ENCODE measurements around the gene GYS2. TPM values are rescaled to one million over a fixed set of nuclear protein-coding genes. Genes with fewer than 3 reads are reported as not detected.

GYS2 gene
- total RNA-seq, 1 experiment from 2014 or later: not detected

DNA sequence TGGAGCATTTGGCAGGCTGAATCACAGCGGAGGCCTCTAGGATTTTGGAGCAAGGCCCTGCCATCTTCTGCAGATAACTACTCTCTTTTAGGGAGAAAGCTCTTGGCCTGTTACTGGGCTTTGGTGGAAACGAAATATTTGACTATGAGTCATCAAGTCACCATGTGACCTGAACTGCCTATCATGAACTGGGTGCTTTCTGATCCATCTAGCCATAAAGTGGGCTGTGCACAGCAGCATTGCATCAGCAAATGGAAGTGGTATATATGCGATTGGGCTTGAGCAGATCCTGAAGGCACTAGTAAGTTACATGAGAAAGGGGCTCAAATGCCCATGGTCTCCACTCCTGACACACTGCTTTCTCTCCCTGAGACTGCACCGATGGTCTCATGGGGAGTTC lies 21.1 kb downstream of the GYS2 start:
- Histone ChIP-seq H2AFZ (ENCODE audit: low read length) (no peak overlapping the region), H3K4me1 (ENCODE audit: insufficient read depth, low read length) (no peaks in the 10 kb centered on the region), H3K9ac (ENCODE audit: low read length) (no peak overlapping the region), H4K20me1 (ENCODE audit: low read length) (no peaks in the 10 kb centered on the region), H3K4me2 (ENCODE audit: low read length) (no peak overlapping the region), H3F3A (ENCODE audit: low read length, unreplicated experiment) (no peaks in the 10 kb centered on the region), H3K27me3 (ENCODE audit: low read length) (peaks cover 14% of the 10 kb centered on the region), H3K79me2 (ENCODE audit: low read length) (no peaks in the 10 kb centered on the region), H3K9me2 (replicated peaks; ENCODE audit: low read length) (no peaks in the 10 kb centered on the region), H3K27ac (ENCODE audit: low read length) (no peak overlapping the region), H3K4me3 (ENCODE audit: low read length) (no peak overlapping the region), H3K36me3 (ENCODE audit: low read depth, low read length) (no peaks in the 10 kb centered on the region), H3K9me3 (ENCODE audit: low read length) (no peaks in the 10 kb centered on the region)
- intact Hi-C loops (cut with micrococcal nuclease): no loop called here
- ChIA-PET POLR2A (ENCODE audit: unreplicated experiment) (no interaction called here), CTCF (no interaction called here)
- DNase-seq (no peak), ATAC-seq (no peak)
- BruUV-seq (replicated peaks): no TSS peak
- TF ChIP-seq EZH2phosphoT487 (IDR thresholded peaks at IDR 0.05; ENCODE audit: borderline replicate concordance, low read length) (no peak), EZH2 (IDR thresholded peaks at IDR 0.05; ENCODE audit: low read length, unreplicated experiment) (no peak)
- TF ChIP-seq, protein P1, sequence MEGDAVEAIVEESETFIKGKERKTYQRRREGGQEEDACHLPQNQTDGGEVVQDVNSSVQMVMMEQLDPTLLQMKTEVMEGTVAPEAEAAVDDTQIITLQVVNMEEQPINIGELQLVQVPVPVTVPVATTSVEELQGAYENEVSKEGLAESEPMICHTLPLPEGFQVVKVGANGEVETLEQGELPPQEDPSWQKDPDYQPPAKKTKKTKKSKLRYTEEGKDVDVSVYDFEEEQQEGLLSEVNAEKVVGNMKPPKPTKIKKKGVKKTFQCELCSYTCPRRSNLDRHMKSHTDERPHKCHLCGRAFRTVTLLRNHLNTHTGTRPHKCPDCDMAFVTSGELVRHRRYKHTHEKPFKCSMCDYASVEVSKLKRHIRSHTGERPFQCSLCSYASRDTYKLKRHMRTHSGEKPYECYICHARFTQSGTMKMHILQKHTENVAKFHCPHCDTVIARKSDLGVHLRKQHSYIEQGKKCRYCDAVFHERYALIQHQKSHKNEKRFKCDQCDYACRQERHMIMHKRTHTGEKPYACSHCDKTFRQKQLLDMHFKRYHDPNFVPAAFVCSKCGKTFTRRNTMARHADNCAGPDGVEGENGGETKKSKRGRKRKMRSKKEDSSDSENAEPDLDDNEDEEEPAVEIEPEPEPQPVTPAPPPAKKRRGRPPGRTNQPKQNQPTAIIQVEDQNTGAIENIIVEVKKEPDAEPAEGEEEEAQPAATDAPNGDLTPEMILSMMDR (conservative IDR thresholded peaks at IDR 0.05; ENCODE audit: low read depth, low read length): no peak

DNA sequence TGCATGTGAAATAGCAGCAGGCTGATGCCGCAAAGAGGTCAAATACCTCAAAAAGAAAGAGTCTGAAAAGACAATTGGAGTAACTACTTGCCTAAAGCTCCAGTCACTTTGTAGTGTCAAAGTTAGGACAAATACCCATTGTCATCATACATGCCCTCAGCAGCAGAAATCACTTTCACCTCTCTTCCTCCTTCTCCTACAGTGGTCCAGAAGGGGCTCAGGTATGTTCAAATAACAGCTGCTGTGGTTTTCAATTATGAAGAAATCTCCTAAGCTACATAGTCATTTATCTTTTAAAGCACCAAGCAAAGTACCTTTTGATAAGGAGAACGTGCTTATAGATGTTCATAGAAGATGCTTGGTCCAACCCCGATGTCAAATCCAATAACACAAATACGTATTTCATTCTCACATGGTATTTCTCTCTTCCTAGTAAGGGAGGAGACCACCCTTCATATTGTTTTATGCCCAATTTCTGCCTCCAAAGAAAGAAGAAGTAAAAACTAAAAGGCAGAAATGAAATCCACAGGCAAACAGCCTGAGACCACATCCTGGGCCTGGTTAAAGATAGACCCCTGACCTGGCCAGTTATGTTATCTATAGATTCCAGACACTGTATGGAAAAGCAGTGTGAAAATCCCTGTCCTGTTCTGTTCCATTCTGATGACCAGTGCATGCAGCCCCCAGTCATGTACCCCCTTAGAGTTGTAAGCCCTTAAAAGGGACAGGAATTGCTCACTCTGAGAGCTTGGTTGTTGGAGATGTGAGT lies 23.7 kb downstream of the GYS2 start:
- no peak overlapping the region for H3K4me3 ChIP-seq (ENCODE audit: low read length)
- TF ChIP-seq EZH2phosphoT487 (IDR thresholded peaks at IDR 0.05; ENCODE audit: borderline replicate concordance, low read length) (no peak), EZH2 (IDR thresholded peaks at IDR 0.05; ENCODE audit: low read length, unreplicated experiment) (no peak)
- TF ChIP-seq, protein P1 (conservative IDR thresholded peaks at IDR 0.05; ENCODE audit: low read depth, low read length): no peak
- H3K9me2 ChIP-seq (replicated peaks; ENCODE audit: low read length): no peaks in the 10 kb centered on the region
- no peaks in the 10 kb centered on the region for H3K9me3 ChIP-seq (ENCODE audit: low read length)
- BruUV-seq (replicated peaks): no TSS peak
- no peak overlapping the region for H2AFZ ChIP-seq (ENCODE audit: low read length)
- DNase-seq (no peak), ATAC-seq (no peak)
- ChIA-PET CTCF (no interaction called here), POLR2A (ENCODE audit: unreplicated experiment) (no interaction called here)
- intact Hi-C loops (cut with micrococcal nuclease): no loop called here
- H3K9ac ChIP-seq (ENCODE audit: low read length): no peak overlapping the region
- no peaks in the 10 kb centered on the region for H3K79me2 ChIP-seq (ENCODE audit: low read length)
- H3K27ac ChIP-seq (ENCODE audit: low read length): no peak overlapping the region
- no peaks in the 10 kb centered on the region for H4K20me1 ChIP-seq (ENCODE audit: low read length)
- H3K4me1 ChIP-seq (ENCODE audit: insufficient read depth, low read length): no peaks in the 10 kb centered on the region
- no peaks in the 10 kb centered on the region for H3K36me3 ChIP-seq (ENCODE audit: low read depth, low read length)
- H3F3A ChIP-seq (ENCODE audit: low read length, unreplicated experiment): no peaks in the 10 kb centered on the region
- no peak overlapping the region for H3K4me2 ChIP-seq (ENCODE audit: low read length)
- peaks cover 26% of the 10 kb centered on the region for H3K27me3 ChIP-seq (ENCODE audit: low read length)

DNA sequence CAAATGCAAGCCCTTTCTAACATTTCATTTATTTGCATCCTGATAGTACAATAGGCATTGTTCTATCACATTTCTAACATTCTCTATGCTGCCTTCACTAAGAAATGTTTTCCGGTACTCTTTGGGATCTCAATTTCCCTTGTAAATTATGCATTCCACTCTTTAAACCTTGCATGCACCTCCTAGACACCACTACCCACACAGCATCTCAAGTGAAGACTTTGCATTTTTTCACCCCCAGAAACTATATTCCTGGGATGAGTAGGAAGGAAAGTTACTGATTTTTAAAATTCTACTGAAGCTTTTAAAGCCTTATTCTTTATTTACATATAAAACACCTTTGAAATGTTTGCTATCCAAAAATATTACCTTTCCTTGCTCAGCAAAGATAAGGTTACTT lies 27.1 kb downstream of the GYS2 start:
- Histone ChIP-seq H2AFZ (ENCODE audit: low read length) (no peak overlapping the region), H3K4me2 (ENCODE audit: low read length) (no peak overlapping the region), H3K9me2 (replicated peaks; ENCODE audit: low read length) (no peaks in the 10 kb centered on the region), H3K36me3 (ENCODE audit: low read depth, low read length) (no peaks in the 10 kb centered on the region), H3K79me2 (ENCODE audit: low read length) (no peaks in the 10 kb centered on the region), H3K9me3 (ENCODE audit: low read length) (no peaks in the 10 kb centered on the region), H4K20me1 (ENCODE audit: low read length) (no peaks in the 10 kb centered on the region), H3K4me3 (ENCODE audit: low read length) (no peak overlapping the region), H3K27me3 (ENCODE audit: low read length) (peaks cover 31% of the 10 kb centered on the region), H3F3A (ENCODE audit: low read length, unreplicated experiment) (no peaks in the 10 kb centered on the region), H3K27ac (ENCODE audit: low read length) (no peak overlapping the region), H3K4me1 (ENCODE audit: insufficient read depth, low read length) (no peaks in the 10 kb centered on the region), H3K9ac (ENCODE audit: low read length) (no peak overlapping the region)
- no TSS peak for BruUV-seq (replicated peaks)
- ChIA-PET POLR2A (ENCODE audit: unreplicated experiment) (no interaction called here), CTCF (no interaction called here)
- ATAC-seq: no peak
- intact Hi-C loops (cut with micrococcal nuclease): no loop called here
- no peak for TF ChIP-seq EZH2 (IDR thresholded peaks at IDR 0.05; ENCODE audit: low read length, unreplicated experiment)
- TF ChIP-seq EZH2phosphoT487 (IDR thresholded peaks at IDR 0.05; ENCODE audit: borderline replicate concordance, low read length): no peak
- TF ChIP-seq, protein P1 (conservative IDR thresholded peaks at IDR 0.05; ENCODE audit: low read depth, low read length): no peak
- no peak for DNase-seq

Data from PC-3 (cell line).